ENCODE results near the gene PCDHB3. TPM values are rescaled to one million over a fixed set of nuclear protein-coding genes. Genes with fewer than 3 reads are reported as not detected.
"Not testable (repeated sequence)": the region's sequence is repeated elsewhere in the genome, so short reads cannot be mapped to it uniquely, and the experiment has no call there.

PCDHB3 gene
- total RNA-seq, 4 donors from 2014 or later = 1.1 to 2.5 (median 2.0) TPM

GRCh38 chr5:141084487-141084989 lies 15.7 kb upstream of the PCDHB3 start:
- peak overlapping the region; percentile 32 for H3K4me3 ChIP-seq
- no peaks in the 10 kb centered on the region for H3K9me3 ChIP-seq
- H3K4me1 ChIP-seq = no peaks in the 10 kb centered on the region
- H3K27ac ChIP-seq = no peak overlapping the region
- no peaks in the 10 kb centered on the region for H3K36me3 ChIP-seq
- H3K27me3 ChIP-seq = no peaks in the 10 kb centered on the region
- DNase-seq (ENCODE audit: low spot score in 2 of 2) = no peak
- 15% methylated on average over 21 of the region's 21 CpGs for WGBS
- peak in 1 of 2 donors; percentile 14 for TF ChIP-seq CTCF (IDR thresholded peaks at IDR 0.05)
- TF ChIP-seq POLR2A (IDR thresholded peaks at IDR 0.05) = no peak
- no peak for TF ChIP-seq EP300 (IDR thresholded peaks at IDR 0.05)
- TF ChIP-seq POLR2AphosphoS5 (IDR thresholded peaks at IDR 0.05) = no peak

GRCh38 chr5:141094481-141095262 lies 5.6 kb upstream of the PCDHB3 start, which contains the start of gene PCDHB2:
Gene PCDHB2, plus strand, starts transcription at chr5:141094615. Its CDS starts 176 bp downstream, at chr5:141094791.
- Histone ChIP-seq H3K27me3 (peaks cover 14% of the 10 kb centered on the region), H3K4me1 (no peaks in the 10 kb centered on the region), H3K9me3 (peaks cover 7% of the 10 kb centered on the region), H3K4me3 (peak within 1 kb of the TSS; percentile 39), H3K27ac (no peak within 1 kb of the TSS), H3K36me3 (no peaks in the 10 kb centered on the region)
- WGBS = 16% methylated on average over 29 of the region's 29 CpGs
- TF ChIP-seq CTCF (IDR thresholded peaks at IDR 0.05) (peak in 1 of 2 donors; percentile 12), EP300 (IDR thresholded peaks at IDR 0.05) (no peak), POLR2A (IDR thresholded peaks at IDR 0.05) (no peak), POLR2AphosphoS5 (IDR thresholded peaks at IDR 0.05) (no peak)
- no peak for DNase-seq (ENCODE audit: low spot score in 2 of 2)

- Histone ChIP-seq H3K4me1 (no peaks in the 10 kb centered on the region), H3K36me3 (no peaks in the 10 kb centered on the region), H3K9me3 (peaks cover 7% of the 10 kb centered on the region), H3K4me3 (peak overlapping the region; percentile 39), H3K27ac (no peak overlapping the region), H3K27me3 (peaks cover 14% of the 10 kb centered on the region)
- DNase-seq (ENCODE audit: low spot score in 2 of 2) = no peak
- TF ChIP-seq EP300 (IDR thresholded peaks at IDR 0.05) (no peak), POLR2AphosphoS5 (IDR thresholded peaks at IDR 0.05) (no peak), CTCF (IDR thresholded peaks at IDR 0.05) (no peak), POLR2A (IDR thresholded peaks at IDR 0.05) (no peak)
- 41% methylated on average over 11 of the region's 12 CpGs for WGBS
These were observed 5.0 kb upstream of the PCDHB3 start for GRCh38 chr5:141095263-141095641.

DNA sequence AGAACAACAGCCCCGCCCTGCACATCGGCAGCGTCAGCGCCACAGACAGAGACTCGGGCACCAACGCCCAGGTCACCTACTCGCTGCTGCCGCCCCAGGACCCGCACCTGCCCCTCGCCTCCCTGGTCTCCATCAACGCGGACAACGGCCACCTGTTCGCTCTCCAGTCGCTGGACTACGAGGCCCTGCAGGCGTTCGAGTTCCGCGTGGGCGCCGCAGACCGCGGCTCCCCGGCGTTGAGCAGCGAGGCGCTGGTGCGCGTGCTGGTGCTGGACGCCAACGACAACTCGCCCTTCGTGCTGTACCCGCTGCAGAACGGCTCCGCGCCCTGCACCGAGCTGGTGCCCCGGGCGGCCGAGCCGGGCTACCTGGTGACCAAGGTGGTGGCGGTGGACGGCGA lies 4.1 kb upstream of the PCDHB3 start:
- 39% methylated on average over 4 of the region's 46 CpGs for WGBS
- peaks cover 12% of the 10 kb centered on the region for H3K9me3 ChIP-seq
- H3K27me3 ChIP-seq = peaks cover 19% of the 10 kb centered on the region
- not testable (repeated sequence) for H3K36me3 ChIP-seq; H3K27ac ChIP-seq; H3K4me3 ChIP-seq; DNase-seq (ENCODE audit: low spot score in 2 of 2); H3K4me1 ChIP-seq

DNA sequence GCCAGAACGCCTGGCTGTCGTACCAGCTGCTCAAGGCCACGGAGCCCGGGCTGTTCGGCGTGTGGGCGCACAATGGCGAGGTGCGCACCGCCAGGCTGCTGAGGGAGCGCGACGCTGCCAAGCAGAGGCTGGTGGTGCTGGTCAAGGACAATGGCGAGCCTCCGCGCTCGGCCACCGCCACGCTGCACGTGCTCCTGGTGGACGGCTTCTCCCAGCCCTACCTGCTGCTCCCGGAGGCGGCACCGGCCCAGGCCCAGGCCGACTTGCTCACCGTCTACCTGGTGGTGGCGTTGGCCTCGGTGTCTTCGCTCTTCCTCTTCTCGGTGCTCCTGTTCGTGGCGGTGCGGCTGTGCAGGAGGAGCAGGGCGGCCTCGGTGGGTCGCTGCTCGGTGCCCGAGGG lies 3.7 kb upstream of the PCDHB3 start:
- WGBS = 36% methylated on average over 17 of the region's 38 CpGs
- peaks cover 16% of the 10 kb centered on the region for H3K9me3 ChIP-seq
- peaks cover 19% of the 10 kb centered on the region for H3K27me3 ChIP-seq
- H3K27ac ChIP-seq; H3K4me1 ChIP-seq; H3K36me3 ChIP-seq; DNase-seq (ENCODE audit: low spot score in 2 of 2); H3K4me3 ChIP-seq: not testable (repeated sequence)

GRCh38 chr5:141101059-141101458 lies 786 bp downstream of the PCDHB3 start:
- H3K36me3 ChIP-seq = no peaks in the 10 kb centered on the region
- peaks cover 12% of the 10 kb centered on the region for H3K9me3 ChIP-seq
- H3K4me1 ChIP-seq = no peaks in the 10 kb centered on the region
- H3K27ac ChIP-seq = no peak overlapping the region
- H3K27me3 ChIP-seq = peaks cover 9% of the 10 kb centered on the region
- no peak for TF ChIP-seq CTCF (IDR thresholded peaks at IDR 0.05)
- TF ChIP-seq POLR2A (IDR thresholded peaks at IDR 0.05) = no peak
- TF ChIP-seq POLR2AphosphoS5 (IDR thresholded peaks at IDR 0.05) = no peak
- TF ChIP-seq EP300 (IDR thresholded peaks at IDR 0.05) = no peak
- DNase-seq (ENCODE audit: low spot score in 2 of 2) = no peak
- 47% methylated on average over 19 of the region's 20 CpGs for WGBS
- H3K4me3 ChIP-seq = peak overlapping the region; percentile 27

- not testable (repeated sequence) for H3K36me3 ChIP-seq; H3K4me1 ChIP-seq; H3K27me3 ChIP-seq; DNase-seq (ENCODE audit: low spot score in 2 of 2); H3K4me3 ChIP-seq; H3K27ac ChIP-seq
- 40% methylated on average over 6 of the region's 39 CpGs for WGBS
- H3K9me3 ChIP-seq = peaks cover 12% of the 10 kb centered on the region
These were observed 1.8 kb downstream of the PCDHB3 start for GRCh38 chr5:141102070-141102469.

DNA sequence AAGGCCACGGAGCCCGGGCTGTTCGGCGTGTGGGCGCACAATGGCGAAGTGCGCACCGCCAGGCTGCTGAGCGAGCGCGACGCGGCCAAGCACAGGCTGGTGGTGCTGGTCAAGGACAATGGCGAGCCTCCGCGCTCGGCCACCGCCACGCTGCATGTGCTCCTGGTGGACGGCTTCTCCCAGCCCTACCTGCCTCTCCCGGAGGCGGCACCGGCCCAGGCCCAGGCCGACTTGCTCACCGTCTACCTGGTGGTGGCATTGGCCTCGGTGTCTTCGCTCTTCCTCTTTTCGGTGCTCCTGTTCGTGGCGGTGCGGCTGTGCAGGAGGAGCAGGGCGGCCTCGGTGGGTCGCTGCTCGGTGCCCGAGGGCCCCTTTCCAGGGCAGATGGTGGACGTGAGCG lies 2.2 kb downstream of the PCDHB3 start:
- H3K27me3 ChIP-seq; H3K4me3 ChIP-seq; H3K4me1 ChIP-seq; DNase-seq (ENCODE audit: low spot score in 2 of 2); H3K36me3 ChIP-seq; H3K27ac ChIP-seq: not testable (repeated sequence)
- WGBS = no CpG with 5 or more reads among the region's 38 CpGs
- H3K9me3 ChIP-seq = peaks cover 12% of the 10 kb centered on the region
